Heart left ventricle (tissue), 13 donors: ENCODE data around the gene LILRA2.

ENCODE experiments used
- POLR2A ChIP-seq, 2 donors: fragments of 450-650 bp; IDR thresholded peaks; one replicate each; pipeline ENCODE4 v1.6.1; 2017; ENCODE audit warnings: antibody characterized with exemption in 2 of 2, mild to moderate bottlenecking in 2 of 2, moderate library complexity in 2 of 2
- TF ChIP-seq, protein P1 (sequence below), 12 donors: fragments of 200-600 bp; sonication (generic) in 4 of 12; IDR thresholded peaks; one replicate each; pipeline versions ENCODE4 v1.5.0 to v1.8.0; 2018 to 2022; ENCODE audit warnings: antibody characterized with exemption in 12 of 12, mild to moderate bottlenecking in 5 of 12
- donor health status: ischemic (EF 13 %, LVEDD 7.1; RV severe dilation, severe dysfunction).
- donor health status: DM: no; HTN: yes; CAD: no.
- donor health status: DM: no; HTN: no; CAD: no.
- donor health status: ischemic (EF 25% LVEDD 6.9; RV normal size, moderate dysfunction).
- donor health status: ischemic (EF 25% LVEDD 5.7; RV mildly dilated, moderate dysfunction).
- donor health status: ischemic (EF 35%, LVEDD 5.7; RV mildly dilated, moderate dysfunction).
- donor health status: nonischemic (EF 11% LVEDD 7.7; RV severe dilation, severe dysfunction).
- donor health status: DM: yes; HTN: yes; CAD: no.
- donor health status: PGD.
- donor health status: ischemic (EF 29% LVEDD 5.4; RV normal size, mild dysfunction).
- donor health status: nonischemic (EF 23%, LVEDD 6.1; RV moderate dilation, normal function).

DNA sequence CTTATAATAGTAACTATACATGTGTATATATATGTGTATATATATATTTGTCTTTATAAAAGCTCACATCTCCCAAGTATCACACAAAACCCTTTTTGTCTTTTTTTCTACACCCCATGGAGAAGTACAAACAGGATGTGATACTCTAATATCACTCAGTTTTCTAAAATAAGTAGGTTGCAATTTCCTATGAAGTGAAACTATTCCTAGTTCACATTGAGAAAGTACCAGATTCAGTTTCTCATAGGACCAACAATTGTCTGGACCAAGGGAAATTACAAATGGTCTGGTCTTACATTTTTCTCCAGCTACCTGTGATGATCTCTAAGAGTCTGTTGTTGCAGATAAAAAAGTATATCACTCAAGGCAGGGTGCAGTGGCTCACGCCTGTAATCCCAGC is 38.8 kb downstream of the LILRA2 start:
- TF ChIP-seq, protein P1, sequence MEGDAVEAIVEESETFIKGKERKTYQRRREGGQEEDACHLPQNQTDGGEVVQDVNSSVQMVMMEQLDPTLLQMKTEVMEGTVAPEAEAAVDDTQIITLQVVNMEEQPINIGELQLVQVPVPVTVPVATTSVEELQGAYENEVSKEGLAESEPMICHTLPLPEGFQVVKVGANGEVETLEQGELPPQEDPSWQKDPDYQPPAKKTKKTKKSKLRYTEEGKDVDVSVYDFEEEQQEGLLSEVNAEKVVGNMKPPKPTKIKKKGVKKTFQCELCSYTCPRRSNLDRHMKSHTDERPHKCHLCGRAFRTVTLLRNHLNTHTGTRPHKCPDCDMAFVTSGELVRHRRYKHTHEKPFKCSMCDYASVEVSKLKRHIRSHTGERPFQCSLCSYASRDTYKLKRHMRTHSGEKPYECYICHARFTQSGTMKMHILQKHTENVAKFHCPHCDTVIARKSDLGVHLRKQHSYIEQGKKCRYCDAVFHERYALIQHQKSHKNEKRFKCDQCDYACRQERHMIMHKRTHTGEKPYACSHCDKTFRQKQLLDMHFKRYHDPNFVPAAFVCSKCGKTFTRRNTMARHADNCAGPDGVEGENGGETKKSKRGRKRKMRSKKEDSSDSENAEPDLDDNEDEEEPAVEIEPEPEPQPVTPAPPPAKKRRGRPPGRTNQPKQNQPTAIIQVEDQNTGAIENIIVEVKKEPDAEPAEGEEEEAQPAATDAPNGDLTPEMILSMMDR (IDR thresholded peaks at IDR 0.05) = no peak
- TF ChIP-seq POLR2A (IDR thresholded peaks at IDR 0.05) = no peak
